H1 (cell line): ENCODE data around the gene FAHD1. TPM values are rescaled to one million over a fixed set of nuclear protein-coding genes. Genes with fewer than 3 reads are reported as not detected.

Source experiments
- ATF2 ChIP-seq: IDR thresholded peaks from 2 replicates; pipeline ENCODE4 v1.6.1; 2012; ENCODE audit warnings: low read length, inconsistent platforms
- BCL11A ChIP-seq, 2 experiments: IDR thresholded peaks; one replicate each; pipeline ENCODE4 v1.6.1; 2011; ENCODE audit warnings: low read depth in 2 of 2, low read length in 2 of 2, mild to moderate bottlenecking in 2 of 2
- BRCA1 ChIP-seq: IDR thresholded peaks from 2 replicates; pipeline ENCODE4 v1.6.1; 2012; ENCODE audit warnings: low read depth, low read length, improper control_type of control experiment
- CTBP2 ChIP-seq: IDR thresholded peaks from 2 replicates; pipeline ENCODE4 v1.7.0; 2011; ENCODE audit warnings: borderline replicate concordance, mild to moderate bottlenecking, moderate library complexity, mixed read lengths, low read length; ENCODE audit not compliant: insufficient read depth, insufficient read length
- EGR1 ChIP-seq: IDR thresholded peaks from 2 replicates; pipeline ENCODE4 v1.6.1; 2011; ENCODE audit warnings: low read depth, low read length, borderline replicate concordance
- GABPA ChIP-seq: IDR thresholded peaks from 2 replicates; pipeline ENCODE4 v1.6.1; 2011; ENCODE audit warnings: mild to moderate bottlenecking, low read length, moderate library complexity, borderline replicate concordance; ENCODE audit not compliant: insufficient read depth
- JUND ChIP-seq: IDR thresholded peaks from 2 replicates; pipeline ENCODE4 v1.6.1; 2011; ENCODE audit warnings: mild to moderate bottlenecking, improper control_type of control experiment, low read length
- KDM1A ChIP-seq: fragments of 200-600, 300-600 bp; sonication (generic); IDR thresholded peaks from 2 replicates; pipeline ENCODE4 v1.7.1; 2016; ENCODE audit warnings: mild to moderate bottlenecking, low read length, borderline replicate concordance
- POLR2A ChIP-seq, 2 experiments: IDR thresholded peaks; 1 replicate in 1 of 2; 2 replicates in 1 of 2; pipeline ENCODE4 v1.6.1; 2011; ENCODE audit warnings: low read depth in 2 of 2, low read length in 2 of 2, mild to moderate bottlenecking in 2 of 2; ENCODE audit errors: control extremely low read depth in 1 of 2
- RBBP5 ChIP-seq: IDR thresholded peaks from 2 replicates; pipeline ENCODE4 v1.7.1; 2012; ENCODE audit warnings: low read depth, mild to moderate bottlenecking, inconsistent platforms, low read length, moderate library complexity, borderline replicate concordance
- SP1 ChIP-seq: IDR thresholded peaks from 2 replicates; pipeline ENCODE4 v1.6.1; 2011; ENCODE audit warnings: low read depth, low read length
- SUZ12 ChIP-seq: fragments of 200-600 bp; sonication (generic); IDR thresholded peaks from 2 replicates; pipeline ENCODE4 v1.6.1; 2012; ENCODE audit warnings: mild to moderate bottlenecking, inconsistent platforms, low read length, moderate library complexity, mixed read lengths
- TEAD4 ChIP-seq: IDR thresholded peaks from 2 replicates; pipeline ENCODE4 v1.6.1; 2012; ENCODE audit warnings: low read depth, low read length, inconsistent platforms, mixed read lengths
- USF2 ChIP-seq: IDR thresholded peaks from 2 replicates; pipeline ENCODE4 v1.6.1; 2011; ENCODE audit warnings: low read length, improper control_type of control experiment
- polyA plus RNA-seq, 7 experiments: library from polyadenylated mRNA; depleted of rRNA in 3 of 7; stranded (reverse) in 5 of 7; unstranded in 2 of 7; fragments of >200 nt in 5 of 7; fragments of 200-250 nt in 2 of 7; gene quantifications; 1 replicate in 5 of 7; 2 replicates in 1 of 7; 4 replicates in 1 of 7; pipeline versions ENCODE4 v1.2.1 to v1.2.3, GENCODE V29; 2011 to 2013; ENCODE audit warnings: missing spikeins in 2 of 7, mixed read lengths in 2 of 7
- total RNA-seq: library from RNA; stranded (reverse); fragmentation: NEBNext Ultra II Directional; extraction: Animal tissue kit (Norgen Biotek cat#: 25700); gene quantifications from 2 replicates; pipeline ENCODE4 v1.2.1, GENCODE V29; 2021

Gene FAHD1
- total and polyA plus RNA-seq, 2 of the 8 experiments (the other 6 are each of a cell fraction or from before 2014, with no cell fraction given): 20.4 to 31.9 TPM

- TF ChIP-seq USF2 (peak; percentile 99), CTBP2 (no peak), KDM1A (peak; percentile 50; the same call in 1 of the 2 replicates), RBBP5 (peak; percentile 67), POLR2A (IDR thresholded peaks at IDR 0.05; ENCODE audit: control extremely low read depth in 1 of 2, low read depth in 2 of 2, low read length in 2 of 2) (peak in 1 of 2 experiments; percentile 73; a peak in 1 of 3 replicates), JUND (no peak), BRCA1 (no peak), BCL11A (IDR thresholded peaks at IDR 0.05; ENCODE audit: low read depth in 2 of 2, low read length in 2 of 2) (no peak), TEAD4 (peak; percentile 37; the same call in 1 of the 2 replicates), SP1 (peak; percentile 71), EGR1 (peak; percentile 61), SUZ12 (no peak), GABPA (no peak; the same call in 1 of the 2 replicates), ATF2 (no peak)
These were observed at the start of gene FAHD1, which contains the start of gene HAGH (continued) for GRCh38 chr16:1826691-1827573.
